Measurements from ENCODE around the gene PLEKHG5. TPM values are rescaled to one million over a fixed set of nuclear protein-coding genes. Genes with fewer than 3 reads are reported as not detected.
A peak's percentile ranks its signal among the peaks of the same experiment; 100 is the strongest.

Gene PLEKHG5
- total RNA-seq, 1 donor: 5.1 TPM

DNA sequence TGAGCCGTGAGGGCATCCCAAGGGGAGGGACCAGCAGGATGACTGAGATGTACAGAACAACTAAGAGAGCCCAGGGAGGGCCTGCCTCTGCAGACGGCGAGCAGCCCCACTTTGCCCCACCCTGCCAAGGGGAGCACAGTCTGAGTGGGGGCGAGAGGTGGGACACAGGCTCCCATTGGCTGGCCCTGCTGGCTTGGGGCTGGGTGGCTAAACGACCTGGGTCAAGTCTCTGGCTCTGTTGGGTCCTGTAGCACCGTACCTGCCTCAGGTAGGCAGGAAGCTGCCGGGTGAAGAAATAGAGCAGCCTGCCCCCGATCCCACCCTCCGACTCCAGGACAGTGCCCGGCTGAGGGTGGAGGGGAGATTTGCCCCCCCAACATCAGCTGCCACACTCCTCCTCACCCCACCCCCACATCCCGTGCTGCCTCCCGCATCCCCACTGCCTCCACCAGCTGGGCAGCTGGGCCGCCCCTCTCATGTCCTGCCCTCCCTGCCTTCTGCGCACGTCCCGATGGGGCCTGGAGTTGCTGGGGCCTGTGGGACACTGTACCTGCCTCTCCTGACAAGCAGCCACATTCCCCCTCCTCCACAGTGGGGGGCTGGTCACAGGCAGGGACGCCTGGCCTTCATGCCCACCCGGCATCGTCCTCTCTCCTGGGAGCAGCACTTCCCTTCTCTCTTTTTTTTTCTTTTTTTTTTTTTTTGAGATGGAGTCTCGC, 12.6 kb upstream of the PLEKHG5 start:
- no peak for DNase-seq (ENCODE audit: low read depth)
- TF ChIP-seq, protein P1, sequence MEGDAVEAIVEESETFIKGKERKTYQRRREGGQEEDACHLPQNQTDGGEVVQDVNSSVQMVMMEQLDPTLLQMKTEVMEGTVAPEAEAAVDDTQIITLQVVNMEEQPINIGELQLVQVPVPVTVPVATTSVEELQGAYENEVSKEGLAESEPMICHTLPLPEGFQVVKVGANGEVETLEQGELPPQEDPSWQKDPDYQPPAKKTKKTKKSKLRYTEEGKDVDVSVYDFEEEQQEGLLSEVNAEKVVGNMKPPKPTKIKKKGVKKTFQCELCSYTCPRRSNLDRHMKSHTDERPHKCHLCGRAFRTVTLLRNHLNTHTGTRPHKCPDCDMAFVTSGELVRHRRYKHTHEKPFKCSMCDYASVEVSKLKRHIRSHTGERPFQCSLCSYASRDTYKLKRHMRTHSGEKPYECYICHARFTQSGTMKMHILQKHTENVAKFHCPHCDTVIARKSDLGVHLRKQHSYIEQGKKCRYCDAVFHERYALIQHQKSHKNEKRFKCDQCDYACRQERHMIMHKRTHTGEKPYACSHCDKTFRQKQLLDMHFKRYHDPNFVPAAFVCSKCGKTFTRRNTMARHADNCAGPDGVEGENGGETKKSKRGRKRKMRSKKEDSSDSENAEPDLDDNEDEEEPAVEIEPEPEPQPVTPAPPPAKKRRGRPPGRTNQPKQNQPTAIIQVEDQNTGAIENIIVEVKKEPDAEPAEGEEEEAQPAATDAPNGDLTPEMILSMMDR (IDR thresholded peaks at IDR 0.05; ENCODE audit: insufficient read depth, low read length): no peak

DNA sequence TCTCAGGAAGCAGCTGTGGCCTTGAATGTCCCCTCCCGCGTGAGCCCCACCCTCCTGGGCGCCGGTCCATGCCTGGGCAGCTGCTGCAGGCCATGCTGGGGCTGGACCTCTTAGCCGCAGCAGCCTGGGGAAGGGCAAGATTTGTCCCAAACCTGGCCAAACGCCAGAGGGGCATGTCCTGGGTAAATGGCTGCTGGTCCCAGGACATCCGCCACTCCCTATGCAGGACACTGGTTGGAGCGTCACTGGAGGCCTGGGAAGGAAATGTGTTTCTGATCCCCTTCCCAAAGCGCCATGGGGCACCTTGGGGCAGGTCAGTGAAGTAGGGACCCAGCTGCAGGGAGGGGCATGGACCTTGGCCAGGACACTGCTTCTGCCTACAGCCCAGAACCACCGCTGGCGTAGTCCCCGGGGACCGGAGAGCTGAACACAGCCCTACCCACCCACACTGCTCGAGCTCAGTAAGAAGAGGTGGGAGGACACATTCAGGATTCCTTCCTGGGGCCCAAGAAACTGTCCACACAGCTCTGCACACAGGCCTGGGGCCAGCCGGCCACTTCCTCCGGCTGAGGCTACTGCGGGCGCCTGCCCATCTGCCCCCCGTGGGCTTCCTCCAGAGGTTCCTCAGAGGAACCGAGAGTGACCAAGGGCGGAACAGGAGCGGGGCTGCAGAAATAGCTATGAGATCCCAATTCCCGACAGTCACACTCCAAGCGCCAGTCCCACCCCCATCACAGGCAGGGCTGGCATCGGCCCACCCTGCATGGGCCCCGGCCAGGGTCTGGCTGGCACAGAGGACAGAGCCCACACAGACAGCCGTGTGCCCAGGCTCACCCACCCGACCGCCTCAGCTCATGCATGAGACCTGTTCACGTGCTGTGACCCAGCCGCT, 10.8 kb upstream of the PLEKHG5 start:
- DNase-seq (ENCODE audit: low read depth): peak; percentile 41
- no peak overlapping the region for H3K4me3 ChIP-seq (ENCODE audit: low read depth, low read length)
- TF ChIP-seq, protein P1 (IDR thresholded peaks at IDR 0.05; ENCODE audit: insufficient read depth, low read length): no peak

More for the DNA sequence above, 12.6 kb upstream of the PLEKHG5 start:
- no peak overlapping the region for H3K4me3 ChIP-seq (ENCODE audit: low read depth, low read length)

DNA sequence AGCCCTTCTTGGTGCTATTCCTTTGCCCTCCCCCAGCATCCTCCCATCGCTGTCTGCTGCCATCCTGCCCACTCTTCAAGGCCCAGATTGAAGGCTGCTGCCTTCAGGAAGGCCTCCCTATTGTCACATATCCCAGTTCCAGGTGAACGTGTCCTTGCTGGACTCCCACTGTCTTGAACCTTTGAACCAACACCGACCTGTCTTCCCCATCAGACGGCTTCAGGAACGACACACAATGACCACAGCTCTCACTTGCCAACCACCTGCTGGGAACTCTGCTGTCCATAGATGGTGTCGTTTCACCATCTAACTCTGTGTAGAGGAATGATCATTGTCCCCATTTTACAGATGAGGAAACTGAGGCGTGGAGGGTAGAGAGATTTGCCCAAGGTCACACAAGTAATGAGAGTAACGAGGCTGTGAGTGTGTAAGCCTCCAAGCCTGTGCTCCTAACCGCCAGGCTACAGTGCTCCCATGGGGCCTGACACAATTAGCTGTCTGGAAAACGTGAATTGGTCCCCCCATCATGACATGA, 9.9 kb upstream of the PLEKHG5 start:
- no peak overlapping the region for H3K4me3 ChIP-seq (ENCODE audit: low read depth, low read length)
- no peak for DNase-seq (ENCODE audit: low read depth)
- TF ChIP-seq, protein P1 (IDR thresholded peaks at IDR 0.05; ENCODE audit: insufficient read depth, low read length): no peak

DNA sequence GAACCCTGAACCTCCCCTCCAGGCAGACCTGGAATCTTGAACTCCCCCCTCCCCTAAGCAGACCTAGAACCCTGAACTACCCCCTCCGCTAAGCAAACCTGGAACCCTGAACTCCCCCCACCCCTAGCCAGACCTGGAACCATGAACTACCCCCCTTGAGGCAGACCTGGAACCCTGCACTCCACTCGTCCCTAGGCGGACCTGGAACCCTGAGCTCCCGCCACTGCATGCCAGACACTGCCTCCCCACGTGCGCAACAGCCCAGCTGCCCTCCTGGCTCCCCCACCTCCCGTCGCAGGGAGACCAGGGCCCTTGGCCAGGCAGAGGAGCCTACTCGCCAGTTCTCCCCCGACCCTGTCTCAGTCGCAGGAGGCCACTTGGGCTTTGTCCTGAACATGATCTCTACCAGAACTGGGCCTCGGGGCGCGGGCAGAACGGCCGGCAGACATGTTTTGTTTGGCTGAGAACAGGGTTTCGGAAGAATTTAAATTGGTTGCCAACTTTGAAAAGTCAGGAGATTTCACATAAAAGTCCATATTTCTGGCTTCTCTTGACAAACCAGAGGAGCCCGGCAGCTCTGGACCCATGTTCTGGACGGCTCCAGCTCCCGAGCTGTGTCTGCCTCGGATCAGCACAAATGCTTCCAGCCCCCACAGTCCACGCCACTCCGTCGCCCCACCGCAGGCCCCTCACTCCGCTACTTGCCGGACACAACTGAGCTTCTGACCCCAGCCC, 9.2 kb upstream of the PLEKHG5 start:
- TF ChIP-seq, protein P1 (IDR thresholded peaks at IDR 0.05; ENCODE audit: insufficient read depth, low read length): no peak
- peak; percentile 71 for DNase-seq (ENCODE audit: low read depth)
- no peak overlapping the region for H3K4me3 ChIP-seq (ENCODE audit: low read depth, low read length)

DNA sequence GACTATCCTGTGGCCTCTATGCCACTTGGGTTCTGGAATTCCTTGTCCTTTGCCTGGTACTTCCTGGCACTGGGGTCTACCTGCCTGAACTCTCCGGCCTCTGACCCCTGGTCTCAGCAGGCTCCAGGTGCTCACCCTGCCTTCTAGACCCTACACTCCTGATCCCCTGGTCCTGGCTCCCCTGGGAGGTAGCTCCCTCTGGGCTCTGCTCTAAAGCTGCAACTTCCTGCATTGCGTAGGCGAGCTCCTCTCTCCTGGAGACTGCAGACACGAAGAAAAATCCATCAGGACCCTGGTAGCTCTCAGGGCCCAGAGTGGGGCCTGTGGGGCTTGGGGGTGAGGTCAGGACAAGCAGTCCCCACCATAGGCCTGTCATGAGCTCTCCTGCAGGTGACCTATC, 7.8 kb upstream of the PLEKHG5 start:
- no peak for DNase-seq (ENCODE audit: low read depth)
- TF ChIP-seq, protein P1 (IDR thresholded peaks at IDR 0.05; ENCODE audit: insufficient read depth, low read length): no peak
- no peak overlapping the region for H3K4me3 ChIP-seq (ENCODE audit: low read depth, low read length)

DNA sequence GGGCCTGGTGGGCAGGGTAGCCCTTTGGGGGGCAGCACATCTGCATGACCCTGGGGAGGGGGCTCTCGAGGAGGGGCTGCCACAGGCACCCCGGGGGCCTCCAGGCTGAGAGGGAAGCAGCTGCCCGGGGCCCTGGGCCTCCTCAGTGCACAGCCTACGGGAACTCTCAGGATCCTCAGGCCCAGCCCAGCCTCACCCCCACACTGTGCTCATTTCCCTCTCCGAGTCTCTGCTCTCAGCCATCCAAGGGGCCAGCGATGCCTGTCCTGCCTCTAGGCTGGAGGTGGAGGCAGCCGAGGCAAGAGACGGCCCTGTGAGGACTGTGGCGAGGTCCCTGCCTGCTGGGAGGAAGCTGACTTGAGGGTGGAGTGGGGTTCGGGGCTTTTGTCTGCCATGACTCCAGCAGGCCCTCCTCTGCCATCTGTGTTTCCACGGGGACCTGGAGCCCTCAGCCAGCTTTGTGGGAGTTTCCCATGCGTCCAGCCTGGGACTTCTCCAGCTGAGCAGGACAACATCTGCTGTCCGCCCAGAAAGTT, 7.2 kb upstream of the PLEKHG5 start:
- H3K4me3 ChIP-seq (ENCODE audit: low read depth, low read length): no peak overlapping the region
- TF ChIP-seq, protein P1 (IDR thresholded peaks at IDR 0.05; ENCODE audit: insufficient read depth, low read length): no peak
- no peak for DNase-seq (ENCODE audit: low read depth)
